ENCODE measurements around the gene TAL1.
A peak's percentile ranks its signal among the peaks of the same experiment; 100 is the strongest.
"Not testable (repeated sequence)": the region's sequence is repeated elsewhere in the genome, so short reads cannot be mapped to it uniquely, and the experiment has no call there.

TAL1 gene

GRCh38 chr1:47232187-47232874, at the start of gene TAL1:
TSS of gene TAL1 (minus strand) at chr1:47232225. CDS start at chr1:47225888, 6,337 bp downstream.
- no peak within 1 kb of the TSS for H3K27ac ChIP-seq
- POLR2A ChIA-PET (ENCODE audit: low non-redundant PET) = no interaction called here
- TF ChIP-seq CTCF (conservative IDR thresholded peaks at IDR 0.05; ENCODE audit: low read depth) = no peak
- CTCF ChIA-PET = no interaction called here
- no peak for DNase-seq (ENCODE audit: low spot score)

DNA sequence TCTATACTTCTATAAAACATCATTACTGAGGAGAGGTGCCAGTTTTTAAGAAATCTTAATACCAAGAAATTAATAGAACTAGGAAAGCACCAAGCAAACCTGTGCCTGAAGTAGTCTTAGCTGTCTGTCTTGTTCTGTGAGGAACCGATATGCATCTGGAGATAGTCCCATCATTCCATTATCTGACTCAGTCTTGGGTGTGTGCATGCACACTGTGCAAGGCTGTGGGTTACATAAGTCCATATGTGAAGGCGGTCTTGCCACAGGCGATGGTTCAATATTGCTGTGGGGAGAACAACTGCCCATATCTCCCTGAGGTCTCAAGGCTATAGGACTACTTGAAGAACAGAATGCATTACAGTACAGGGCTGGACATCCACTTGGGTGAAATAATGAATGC, 48.1 kb upstream of the TAL1 start:
- no peak for TF ChIP-seq CTCF (conservative IDR thresholded peaks at IDR 0.05; ENCODE audit: low read depth)
- ChIA-PET CTCF (interaction anchor here (0.7 kb wide), 1 partner anchor 14 kb away, joined by 3 read pairs; no protein-coding TSS in a partner anchor), POLR2A (ENCODE audit: low non-redundant PET) (no interaction called here)
- H3K27ac ChIP-seq = no peak overlapping the region
- DNase-seq (ENCODE audit: low spot score) = peak; percentile 20

- no peak overlapping the region for H3K27ac ChIP-seq
- TF ChIP-seq CTCF (conservative IDR thresholded peaks at IDR 0.05; ENCODE audit: low read depth) = no peak
- CTCF ChIA-PET = interaction anchor here (0.9 kb wide), 1 partner anchor 13 kb away, joined by 4 read pairs; no protein-coding TSS in a partner anchor
- no peak for DNase-seq (ENCODE audit: low spot score)
- POLR2A ChIA-PET (ENCODE audit: low non-redundant PET) = no interaction called here
These were observed 44.8 kb upstream of the TAL1 start for GRCh38 chr1:47276850-47277249.

GRCh38 chr1:47275811-47276210, 43.8 kb upstream of the TAL1 start:
- POLR2A ChIA-PET (ENCODE audit: low non-redundant PET); DNase-seq (ENCODE audit: low spot score); CTCF ChIA-PET: not testable (repeated sequence)

DNA sequence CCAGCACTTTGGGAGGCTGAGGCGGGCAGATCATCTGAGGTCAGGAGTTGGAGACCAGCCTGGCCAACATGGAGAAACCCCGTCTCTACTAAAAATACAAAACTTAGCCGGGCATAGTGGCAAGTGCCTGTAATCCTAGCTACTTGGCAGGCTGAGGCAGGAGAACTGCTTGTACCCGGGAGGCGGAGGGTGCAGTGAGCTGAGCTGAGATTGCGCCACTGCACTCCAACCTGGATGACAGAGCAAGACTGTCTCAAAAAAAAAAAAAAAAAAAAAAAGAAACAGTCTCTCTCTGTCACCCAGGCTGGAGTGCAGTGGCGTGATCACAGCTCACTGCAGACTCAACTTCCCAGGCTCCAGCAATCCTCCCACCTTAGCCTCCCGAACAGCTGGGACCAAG, 33.5 kb upstream of the TAL1 start:
- not testable (repeated sequence) for DNase-seq (ENCODE audit: low spot score)
- ChIA-PET POLR2A (ENCODE audit: low non-redundant PET) (interaction anchor here (0.6 kb wide), 1 partner anchor 16 kb away, joined by 3 read pairs; no protein-coding TSS in a partner anchor), CTCF (interaction anchor here (0.7 kb wide), 1 partner anchor 741 kb away, joined by 3 read pairs; no protein-coding TSS in a partner anchor)
- H3K27ac ChIP-seq = peak overlapping the region; percentile 70

More at GRCh38 chr1:47275811-47276210, 43.8 kb upstream of the TAL1 start:
- H3K27ac ChIP-seq = not testable (repeated sequence)

- no peak overlapping the region for H3K27ac ChIP-seq
- POLR2A ChIA-PET (ENCODE audit: low non-redundant PET) = interaction anchor here (0.6 kb wide), 1 partner anchor 11 kb away, joined by 3 read pairs; no protein-coding TSS in a partner anchor
- peak; percentile 66 for TF ChIP-seq CTCF (conservative IDR thresholded peaks at IDR 0.05; ENCODE audit: low read depth)
- CTCF ChIA-PET = interaction anchor here (0.5 to 3.0 kb wide), 8 partner anchors 14 to 1242 kb away, joined by 3 to 23 read pairs (median 4); no protein-coding TSS in a partner anchor
- peak; percentile 45 for DNase-seq (ENCODE audit: low spot score)
These were observed 30.9 kb upstream of the TAL1 start for GRCh38 chr1:47262787-47263413.

DNA sequence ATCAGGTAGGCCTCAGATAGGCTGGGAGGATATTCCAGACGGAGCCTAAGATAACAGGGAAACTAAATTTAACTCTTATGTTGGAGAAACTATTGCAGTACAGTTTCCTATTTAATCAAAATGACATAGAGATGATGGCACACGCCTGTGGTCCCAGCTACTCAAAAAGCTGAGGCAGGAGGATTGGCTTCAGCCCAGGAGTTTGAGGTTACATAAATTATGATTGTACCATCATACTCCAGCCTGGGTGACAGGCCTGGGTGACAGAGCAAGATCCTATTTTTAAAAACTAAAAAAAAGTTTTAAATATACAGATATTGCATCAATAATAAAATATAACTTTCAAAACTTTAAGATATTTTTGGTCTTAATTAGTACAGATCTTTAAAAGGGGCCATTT, 25.2 kb upstream of the TAL1 start:
- POLR2A ChIA-PET (ENCODE audit: low non-redundant PET) = no interaction called here

More for the DNA sequence above, 25.2 kb upstream of the TAL1 start:
- CTCF ChIA-PET = no interaction called here
- no peak overlapping the region for H3K27ac ChIP-seq
- no peak for TF ChIP-seq CTCF (conservative IDR thresholded peaks at IDR 0.05; ENCODE audit: low read depth)
- no peak for DNase-seq (ENCODE audit: low spot score)

All from RWPE1 (cell line).